ENCODE results near the gene TTC28. TPM values are rescaled to one million over a fixed set of nuclear protein-coding genes. Genes with fewer than 3 reads are reported as not detected.
"Not testable (repeated sequence)": the region's sequence is repeated elsewhere in the genome, so short reads cannot be mapped to it uniquely, and the experiment has no call there.

Gene TTC28
- total RNA-seq, 2 donors from 2014 or later: 29.2 to 74.6 TPM

- 77% methylated on average over 4 of the region's 4 CpGs for WGBS
- H3K36me3 ChIP-seq: no peaks in the 10 kb centered on the region
- intact Hi-C loops (cut with DNase I): no loop called here
- no peaks in the 10 kb centered on the region for H3K9me3 ChIP-seq
- H3K27me3 ChIP-seq (replicated peaks; ENCODE audit: insufficient read depth): no peaks in the 10 kb centered on the region
- H3K4me1 ChIP-seq (replicated peaks): no peaks in the 10 kb centered on the region
- no peak overlapping the region for H3K4me3 ChIP-seq
- DNase-seq (ENCODE audit: low spot score): no peak
- no peak overlapping the region for H3K27ac ChIP-seq
- TF ChIP-seq CTCF (IDR thresholded peaks at IDR 0.05): no peak
- TF ChIP-seq POLR2A (IDR thresholded peaks at IDR 0.05): no peak
- TF ChIP-seq POLR2AphosphoS5 (IDR thresholded peaks at IDR 0.05): no peak
Observed at GRCh38 chr22:28466399-28466798, 213.2 kb downstream of the TTC28 start.

- TF ChIP-seq POLR2AphosphoS5 (IDR thresholded peaks at IDR 0.05): no peak
- TF ChIP-seq POLR2A (IDR thresholded peaks at IDR 0.05): no peak
- no peak for TF ChIP-seq CTCF (IDR thresholded peaks at IDR 0.05)
- WGBS: 80% methylated on average over 1 of the region's 1 CpG
- Histone ChIP-seq H3K4me3 (no peak overlapping the region), H3K9me3 (no peaks in the 10 kb centered on the region), H3K4me1 (replicated peaks) (no peaks in the 10 kb centered on the region), H3K27me3 (replicated peaks; ENCODE audit: insufficient read depth) (no peaks in the 10 kb centered on the region), H3K27ac (no peak overlapping the region), H3K36me3 (no peaks in the 10 kb centered on the region)
- intact Hi-C loops (cut with DNase I): no loop called here
- DNase-seq (ENCODE audit: low spot score): no peak
Observed at GRCh38 chr22:28465841-28466240, 213.8 kb downstream of the TTC28 start.

- H3K4me3 ChIP-seq: no peak overlapping the region
- intact Hi-C loops (cut with DNase I): no loop called here
- TF ChIP-seq POLR2AphosphoS5 (IDR thresholded peaks at IDR 0.05) (no peak), CTCF (IDR thresholded peaks at IDR 0.05) (no peak), POLR2A (IDR thresholded peaks at IDR 0.05) (no peak)
- no peaks in the 10 kb centered on the region for H3K9me3 ChIP-seq
- DNase-seq (ENCODE audit: low spot score): no peak
- WGBS: 48% methylated on average over 1 of the region's 1 CpG
- H3K27ac ChIP-seq: no peak overlapping the region
- no peaks in the 10 kb centered on the region for H3K4me1 ChIP-seq (replicated peaks)
- H3K36me3 ChIP-seq: no peaks in the 10 kb centered on the region
- H3K27me3 ChIP-seq (replicated peaks; ENCODE audit: insufficient read depth): no peaks in the 10 kb centered on the region
Observed at GRCh38 chr22:28464127-28464526, 215.5 kb downstream of the TTC28 start.

GRCh38 chr22:28463408-28463807, 216.2 kb downstream of the TTC28 start:
- H3K9me3 ChIP-seq; H3K4me3 ChIP-seq; H3K4me1 ChIP-seq (replicated peaks); H3K36me3 ChIP-seq; DNase-seq (ENCODE audit: low spot score); H3K27ac ChIP-seq; H3K27me3 ChIP-seq (replicated peaks; ENCODE audit: insufficient read depth); intact Hi-C loops (cut with DNase I): not testable (repeated sequence)
- WGBS: 92% methylated on average over 1 of the region's 1 CpG

GRCh38 chr22:28462901-28463300, 216.7 kb downstream of the TTC28 start:
- DNase-seq (ENCODE audit: low spot score): no peak
- no peaks in the 10 kb centered on the region for H3K4me1 ChIP-seq (replicated peaks)
- H3K36me3 ChIP-seq: no peaks in the 10 kb centered on the region
- no peaks in the 10 kb centered on the region for H3K27me3 ChIP-seq (replicated peaks; ENCODE audit: insufficient read depth)
- 93% methylated on average over 2 of the region's 2 CpGs for WGBS
- H3K27ac ChIP-seq: no peak overlapping the region
- TF ChIP-seq CTCF (IDR thresholded peaks at IDR 0.05) (no peak), POLR2A (IDR thresholded peaks at IDR 0.05) (no peak), POLR2AphosphoS5 (IDR thresholded peaks at IDR 0.05) (no peak)
- no peak overlapping the region for H3K4me3 ChIP-seq
- H3K9me3 ChIP-seq: no peaks in the 10 kb centered on the region
- intact Hi-C loops (cut with DNase I): no loop called here
